NOMO-1 treated with dmso at 0.1 percent for 144 hours (cell line): ENCODE results near the gene EVC2.
"Not testable (repeated sequence)": the region's sequence is repeated elsewhere in the genome, so short reads cannot be mapped to it uniquely, and the experiment has no call there.

Experiments used
- DNase-seq: peaks from one replicate; lab custom pipeline; 2025; ENCODE audit not compliant: unreplicated experiment; lab: John Stamatoyannopoulos, UW

Gene EVC2

GRCh38 chr4:5746829-5747737 lies 38.7 kb upstream of the EVC2 start:
- no peak for DNase-seq

DNA sequence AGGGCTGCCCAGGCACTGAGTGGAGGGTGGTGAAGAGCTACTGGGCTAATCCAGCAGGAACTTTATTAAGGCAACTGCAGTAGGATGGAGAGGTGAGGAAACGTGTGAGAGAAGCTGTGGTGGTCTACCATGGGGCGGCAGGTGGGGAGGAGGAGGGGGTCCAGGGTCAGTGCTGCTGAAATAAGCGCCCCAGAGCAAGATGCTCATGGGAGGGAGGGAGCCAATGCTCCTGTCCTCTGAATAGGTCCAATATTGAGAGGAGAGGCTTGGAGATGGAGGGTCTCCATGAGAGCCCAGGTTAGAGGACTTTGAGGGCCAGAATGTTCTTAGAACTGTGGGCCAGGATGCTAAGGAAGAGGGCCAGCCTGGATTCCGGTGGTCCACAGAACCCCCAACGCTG lies 37.9 kb upstream of the EVC2 start:
- DNase-seq: no peak

GRCh38 chr4:5742968-5743367 lies 34.6 kb upstream of the EVC2 start:
- no peak for DNase-seq

DNA sequence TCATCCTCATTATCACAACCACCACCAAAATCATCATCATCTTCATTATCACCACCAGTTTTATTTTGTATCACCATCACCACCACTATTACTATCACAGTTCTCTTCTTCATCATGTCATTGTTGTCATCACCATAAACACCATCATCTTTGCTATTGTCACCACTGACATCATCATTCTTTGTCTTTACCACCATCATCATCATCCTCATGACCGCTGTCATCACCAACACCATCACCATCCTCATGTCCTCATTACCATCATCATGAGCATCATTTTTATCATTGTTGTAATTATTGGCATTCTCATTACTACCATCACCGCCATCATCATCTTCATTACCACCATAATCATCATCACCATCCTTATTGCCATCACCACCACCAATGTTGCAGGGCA lies 34.0 kb upstream of the EVC2 start:
- DNase-seq: no peak

DNA sequence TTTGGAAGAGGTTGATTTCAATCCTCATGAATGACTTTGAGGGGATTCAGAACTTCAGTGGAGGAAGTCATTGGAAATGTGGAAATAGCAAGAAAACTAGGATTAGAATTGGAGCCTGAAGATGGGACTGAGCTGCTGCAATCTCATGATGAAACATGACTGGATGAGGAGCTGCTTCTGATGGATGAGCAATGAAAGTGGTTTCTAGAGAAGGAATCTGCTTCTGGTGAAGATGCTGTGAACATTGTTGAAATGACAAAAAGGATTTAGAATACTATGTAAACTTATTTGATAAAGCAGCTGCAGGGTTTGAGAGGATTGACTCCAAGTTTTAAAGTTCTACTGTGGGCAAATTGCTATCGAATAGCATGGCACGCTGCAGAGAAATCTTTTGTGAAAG lies 29.7 kb upstream of the EVC2 start:
- no peak for DNase-seq

- no peak for DNase-seq
These were observed 27.1 kb upstream of the EVC2 start for GRCh38 chr4:5735463-5735862.

DNA sequence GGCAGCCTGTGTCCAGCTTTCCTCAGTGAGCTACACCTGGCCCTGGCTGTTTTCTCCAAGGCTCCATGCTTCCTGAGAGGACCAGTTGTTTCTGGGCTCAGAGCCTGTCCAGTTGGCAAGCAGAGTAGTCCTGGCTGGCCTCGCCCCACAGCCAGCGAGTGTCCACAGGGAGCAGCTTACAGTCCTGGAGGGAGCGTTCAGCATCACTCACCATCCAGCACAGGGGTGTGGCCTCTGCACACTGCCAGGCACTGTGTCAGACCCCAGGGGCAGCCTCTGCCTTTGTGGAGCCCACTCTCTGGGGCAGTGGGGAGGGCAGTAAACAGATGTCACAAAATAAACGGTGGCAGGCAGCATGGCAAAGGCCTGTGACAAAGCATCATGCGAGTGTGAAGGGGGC lies 26.5 kb upstream of the EVC2 start:
- DNase-seq: no peak

GRCh38 chr4:5732158-5732557 lies 23.8 kb upstream of the EVC2 start:
- no peak for DNase-seq

DNA sequence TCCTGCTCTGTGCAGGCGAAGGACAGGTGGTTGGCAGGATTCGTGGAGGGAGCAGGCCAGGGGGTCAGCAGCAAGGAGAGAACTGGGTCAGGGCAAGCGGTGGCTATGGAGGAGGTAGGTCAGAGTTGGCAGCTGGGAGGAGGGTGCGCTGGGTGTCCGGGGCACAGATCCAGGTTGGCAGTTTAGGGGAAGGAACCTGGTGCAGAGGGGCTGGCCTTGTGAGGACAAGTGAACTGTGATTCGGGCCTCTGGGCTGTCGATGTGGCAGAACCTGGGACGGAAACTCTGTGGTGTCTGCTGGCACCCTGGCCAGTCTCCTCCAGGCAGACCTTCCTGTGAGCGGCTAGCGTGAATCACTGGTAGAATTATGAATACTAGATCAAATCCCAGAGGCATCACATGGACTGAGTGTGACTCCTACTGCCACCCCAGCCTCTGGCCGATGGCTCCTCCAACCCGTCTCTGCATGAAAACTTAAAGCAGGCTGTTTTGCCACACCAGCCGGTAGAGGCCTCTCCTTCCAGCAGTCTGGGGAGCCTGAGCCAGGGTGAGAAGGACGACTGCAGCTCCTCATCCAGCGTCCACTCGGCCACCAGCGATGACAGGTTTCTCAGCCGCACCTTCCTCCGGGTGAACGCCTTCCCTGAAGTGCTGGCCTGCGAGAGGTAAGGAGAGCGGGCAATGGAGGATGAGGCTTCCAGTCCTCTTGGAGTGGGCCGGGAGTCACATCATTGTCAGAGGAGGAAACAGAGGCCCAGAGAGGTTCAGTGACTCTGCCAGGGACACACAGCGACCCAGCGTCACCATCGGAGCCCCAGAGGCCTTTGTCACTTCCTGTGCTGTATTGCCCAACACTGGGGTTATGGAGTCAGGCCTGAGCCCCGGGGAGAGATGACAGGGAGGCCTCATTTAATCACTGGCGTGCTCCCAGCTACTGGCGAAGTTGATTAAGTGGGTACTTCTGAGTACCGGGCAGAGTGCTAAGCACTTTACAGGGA lies 22.9 kb upstream of the EVC2 start:
- DNase-seq: no peak

GRCh38 chr4:5730436-5730835 lies 22.1 kb upstream of the EVC2 start:
- DNase-seq: no peak

DNA sequence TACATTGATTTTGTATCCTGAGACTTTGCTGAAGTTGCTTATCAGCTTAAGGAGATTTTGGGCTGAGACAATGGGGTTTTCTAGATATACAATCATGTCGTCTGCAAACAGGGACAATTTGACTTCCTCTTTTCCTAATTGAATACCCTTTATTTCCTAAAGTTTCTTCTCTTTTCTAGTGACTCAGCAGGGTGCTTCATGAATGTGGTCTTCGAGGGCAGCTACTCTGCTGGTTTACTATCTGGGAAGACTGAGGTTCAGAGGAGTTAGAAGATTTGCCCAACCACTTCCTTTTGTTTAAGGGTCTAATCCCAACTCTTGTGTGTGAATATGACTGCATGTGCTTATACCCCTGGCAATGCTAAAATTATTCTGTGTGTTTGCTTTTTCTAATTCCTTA lies 20.1 kb upstream of the EVC2 start:
- not testable (repeated sequence) for DNase-seq

- DNase-seq: no peak
These were observed 16.0 kb upstream of the EVC2 start for GRCh38 chr4:5724377-5724776.

DNA sequence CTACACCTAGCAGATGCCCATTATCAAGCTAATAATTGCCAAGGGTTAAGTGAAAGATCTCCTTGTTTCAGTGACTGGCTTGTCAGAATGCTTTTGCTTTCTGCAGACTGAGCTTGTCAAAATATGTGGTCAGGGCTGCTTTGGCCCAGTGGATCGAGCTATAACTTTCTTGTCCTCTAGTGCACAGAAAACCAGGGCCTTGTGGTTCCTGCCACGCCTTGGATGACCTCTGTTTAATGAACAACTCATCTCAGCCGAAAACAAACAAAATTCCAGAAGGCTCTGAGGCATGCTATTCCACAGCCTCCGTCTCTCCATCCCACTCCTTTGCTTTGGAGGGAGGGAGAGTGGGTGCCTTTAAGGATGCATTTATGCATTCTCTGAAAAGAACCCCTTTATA lies 14.0 kb upstream of the EVC2 start:
- no peak for DNase-seq

DNA sequence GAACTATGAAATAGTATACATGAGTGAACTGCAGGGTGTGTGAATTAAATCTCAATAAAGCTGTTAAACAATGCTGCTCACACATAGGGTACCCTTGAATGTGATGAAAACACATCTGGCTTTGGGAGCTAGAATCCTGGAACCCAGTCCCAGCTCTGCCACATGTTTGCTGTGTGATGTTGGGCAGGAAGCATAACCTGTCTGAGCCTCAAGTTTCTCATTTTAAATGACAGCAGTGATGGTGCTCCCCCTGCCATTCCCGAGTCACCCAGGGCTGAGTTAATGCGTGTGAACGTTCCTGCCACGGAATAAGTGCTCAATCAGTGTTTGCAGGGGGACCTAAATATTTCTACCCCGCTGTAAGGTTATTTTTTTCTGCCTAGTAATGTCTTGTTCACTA lies 13.6 kb upstream of the EVC2 start:
- no peak for DNase-seq

- no peak for DNase-seq
These were observed 12.6 kb upstream of the EVC2 start for GRCh38 chr4:5720980-5721379.

GRCh38 chr4:5720157-5720850 lies 11.9 kb upstream of the EVC2 start:
- no peak for DNase-seq

DNA sequence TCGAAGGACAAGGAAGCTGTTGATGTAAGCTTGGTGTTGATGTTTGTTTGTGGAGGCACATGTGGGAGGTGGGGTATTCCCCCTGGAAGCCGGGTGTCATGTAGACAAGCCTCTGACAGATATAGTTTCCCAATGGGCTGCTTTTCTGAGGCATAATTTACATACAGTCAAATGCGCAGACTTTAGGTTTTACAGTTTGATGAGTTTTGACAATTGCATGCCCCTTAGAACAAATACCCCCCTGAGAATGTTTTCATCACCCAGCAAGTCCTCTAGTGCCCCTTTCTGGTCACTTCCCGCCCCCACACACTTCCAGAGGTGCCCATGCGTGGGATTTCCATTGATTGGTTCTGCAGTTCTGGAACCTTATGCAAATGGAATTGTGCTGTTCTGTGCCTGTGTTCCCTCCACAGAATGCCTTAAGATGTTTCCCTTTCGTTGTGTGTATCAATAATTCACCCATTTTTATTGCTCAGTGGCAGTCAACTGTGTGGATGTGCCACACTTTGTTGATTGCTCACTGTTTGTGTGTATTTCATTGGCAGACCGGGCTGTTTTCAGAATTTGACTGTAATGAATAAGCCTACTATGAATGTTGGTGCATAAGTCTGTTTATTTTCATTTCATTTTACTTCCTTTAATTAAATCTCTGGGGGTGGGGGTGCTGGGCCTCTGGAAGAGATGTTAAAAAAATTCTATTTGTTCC lies 11.1 kb upstream of the EVC2 start:
- no peak for DNase-seq

- no peak for DNase-seq
These were observed 10.1 kb upstream of the EVC2 start for GRCh38 chr4:5718411-5718810.

DNA sequence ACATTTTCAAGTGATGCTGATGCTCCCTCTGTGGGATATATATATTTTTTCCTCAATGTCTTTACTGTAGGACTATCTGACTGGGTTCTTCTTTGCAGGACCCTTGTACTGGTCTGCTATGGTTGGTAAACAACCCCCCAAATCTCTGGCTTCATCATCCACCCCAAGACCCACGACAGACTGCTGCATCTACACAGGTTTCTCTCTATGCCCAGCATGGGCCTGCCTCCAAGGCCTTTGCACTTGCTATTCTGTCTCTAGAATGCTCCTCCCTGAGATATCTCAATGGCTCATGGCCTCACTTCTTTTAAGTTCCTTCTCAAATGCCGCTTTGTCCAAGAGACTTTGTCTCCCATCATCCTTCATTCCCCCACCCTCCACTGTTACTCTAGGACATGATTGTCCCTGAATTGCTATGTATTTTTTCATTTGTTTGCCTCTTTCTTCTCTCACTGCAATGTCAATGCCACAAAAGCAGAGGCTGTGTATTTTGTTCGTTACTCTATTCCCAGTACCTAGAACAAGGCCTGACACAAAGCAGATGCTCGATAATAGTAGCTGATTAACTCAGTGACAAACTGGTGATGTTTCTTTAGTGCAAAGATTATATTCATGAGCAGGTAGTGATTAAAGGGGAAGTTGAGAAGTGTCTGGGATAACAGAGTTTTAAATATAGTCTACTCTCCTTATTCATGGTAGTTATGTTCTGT lies 9.2 kb upstream of the EVC2 start:
- no peak for DNase-seq

GRCh38 chr4:5716391-5716790 lies 8.0 kb upstream of the EVC2 start:
- no peak for DNase-seq
